Measurements from ENCODE around the gene AVPR1B. TPM values are rescaled to one million over a fixed set of nuclear protein-coding genes. Genes with fewer than 3 reads are reported as not detected.

AVPR1B gene
- total RNA-seq, 1 experiment from 2014 or later = not detected

DNA sequence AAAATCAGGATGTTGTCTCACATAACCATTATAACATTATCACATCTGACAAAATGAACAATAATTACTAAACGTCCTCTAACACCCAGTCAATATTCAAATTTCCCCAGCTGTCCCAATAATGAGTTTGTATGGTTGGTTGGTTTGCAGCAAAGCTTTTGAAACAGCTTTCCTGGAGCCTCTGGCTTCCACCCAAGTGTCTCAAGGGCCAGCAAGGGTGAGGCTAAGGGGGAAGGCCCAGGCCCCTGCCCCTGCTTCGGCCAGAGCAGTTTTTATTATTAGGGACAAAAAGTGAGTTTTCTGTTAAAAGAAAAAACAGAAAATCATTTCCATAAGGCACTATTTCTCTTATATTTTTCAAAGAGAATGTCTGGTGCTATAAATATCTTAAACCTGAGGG is 19.1 kb upstream of the AVPR1B start:
- TF ChIP-seq, protein P1, sequence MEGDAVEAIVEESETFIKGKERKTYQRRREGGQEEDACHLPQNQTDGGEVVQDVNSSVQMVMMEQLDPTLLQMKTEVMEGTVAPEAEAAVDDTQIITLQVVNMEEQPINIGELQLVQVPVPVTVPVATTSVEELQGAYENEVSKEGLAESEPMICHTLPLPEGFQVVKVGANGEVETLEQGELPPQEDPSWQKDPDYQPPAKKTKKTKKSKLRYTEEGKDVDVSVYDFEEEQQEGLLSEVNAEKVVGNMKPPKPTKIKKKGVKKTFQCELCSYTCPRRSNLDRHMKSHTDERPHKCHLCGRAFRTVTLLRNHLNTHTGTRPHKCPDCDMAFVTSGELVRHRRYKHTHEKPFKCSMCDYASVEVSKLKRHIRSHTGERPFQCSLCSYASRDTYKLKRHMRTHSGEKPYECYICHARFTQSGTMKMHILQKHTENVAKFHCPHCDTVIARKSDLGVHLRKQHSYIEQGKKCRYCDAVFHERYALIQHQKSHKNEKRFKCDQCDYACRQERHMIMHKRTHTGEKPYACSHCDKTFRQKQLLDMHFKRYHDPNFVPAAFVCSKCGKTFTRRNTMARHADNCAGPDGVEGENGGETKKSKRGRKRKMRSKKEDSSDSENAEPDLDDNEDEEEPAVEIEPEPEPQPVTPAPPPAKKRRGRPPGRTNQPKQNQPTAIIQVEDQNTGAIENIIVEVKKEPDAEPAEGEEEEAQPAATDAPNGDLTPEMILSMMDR (IDR thresholded peaks at IDR 0.05; ENCODE audit: insufficient read depth in 1 of 2, low read depth in 1 of 2, low read length in 1 of 2, severe bottlenecking in 1 of 2, unreplicated experiment in 1 of 2) = no peak
- no peak for DNase-seq
- no peaks in the 10 kb centered on the region for H3K36me3 Mint-ChIP-seq (ENCODE audit: insufficient read depth, unreplicated experiment)
- ChIA-PET CTCF (no interaction called here), POLR2A (no interaction called here)
- Histone ChIP-seq H3K4me1 (no peaks in the 10 kb centered on the region), H3K9me3 (no peaks in the 10 kb centered on the region), H3K36me3 (ENCODE audit: control insufficient read depth, insufficient read depth, low read length) (no peaks in the 10 kb centered on the region), H3K27me3 (replicated peaks; ENCODE audit: control insufficient read depth, insufficient read depth, low read length) (no peaks in the 10 kb centered on the region), H3K4me3 (ENCODE audit: low read depth, low read length) (no peak overlapping the region)
- intact Hi-C loops (cut with micrococcal nuclease; ENCODE audit: unreplicated experiment) = no loop called here
- H3K27me3 Mint-ChIP-seq (ENCODE audit: insufficient read depth, unreplicated experiment) = peaks cover under 1% of the 10 kb centered on the region
- no peak overlapping the region for H3K27ac Mint-ChIP-seq (ENCODE audit: unreplicated experiment)
- H3K4me3 Mint-ChIP-seq (ENCODE audit: unreplicated experiment) = no peak overlapping the region
- H3K4me1 Mint-ChIP-seq (ENCODE audit: low read depth, unreplicated experiment) = no peaks in the 10 kb centered on the region
- no peaks in the 10 kb centered on the region for H3K9me3 Mint-ChIP-seq (ENCODE audit: unreplicated experiment)
- no TSS peak for BruUV-seq (replicated peaks)

DNA sequence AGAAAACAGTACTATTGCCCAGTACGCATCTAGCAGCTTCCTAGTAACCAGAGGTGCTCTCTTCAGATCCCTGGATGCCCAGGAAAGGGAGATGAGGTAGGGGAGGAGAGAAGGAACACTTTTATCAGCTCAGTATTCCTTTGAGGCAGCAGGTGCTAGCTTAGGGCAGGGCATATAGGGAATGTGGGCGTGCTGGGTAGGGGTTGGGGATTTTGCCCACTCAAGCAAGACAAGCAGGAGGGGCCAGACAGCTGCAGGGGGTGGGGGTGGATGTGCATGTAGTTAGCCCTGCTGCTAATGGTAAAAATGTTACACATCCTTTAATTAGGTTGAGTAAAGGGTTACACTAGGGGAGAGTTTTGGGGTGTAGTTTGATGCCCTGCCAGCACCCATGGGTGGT is 18.1 kb upstream of the AVPR1B start:
- H3K27me3 ChIP-seq (replicated peaks; ENCODE audit: control insufficient read depth, insufficient read depth, low read length) = no peaks in the 10 kb centered on the region
- TF ChIP-seq, protein P1 (IDR thresholded peaks at IDR 0.05; ENCODE audit: insufficient read depth in 1 of 2, low read depth in 1 of 2, low read length in 1 of 2, severe bottlenecking in 1 of 2, unreplicated experiment in 1 of 2) = no peak
- Mint-ChIP-seq H3K4me3 (ENCODE audit: unreplicated experiment) (no peak overlapping the region), H3K27me3 (ENCODE audit: insufficient read depth, unreplicated experiment) (peaks cover 6% of the 10 kb centered on the region), H3K9me3 (ENCODE audit: unreplicated experiment) (no peaks in the 10 kb centered on the region), H3K4me1 (ENCODE audit: low read depth, unreplicated experiment) (no peaks in the 10 kb centered on the region), H3K36me3 (ENCODE audit: insufficient read depth, unreplicated experiment) (no peaks in the 10 kb centered on the region), H3K27ac (ENCODE audit: unreplicated experiment) (no peak overlapping the region)
- ChIA-PET POLR2A (no interaction called here), CTCF (no interaction called here)
- no peaks in the 10 kb centered on the region for H3K9me3 ChIP-seq
- no TSS peak for BruUV-seq (replicated peaks)
- H3K4me3 ChIP-seq (ENCODE audit: low read depth, low read length) = no peak overlapping the region
- intact Hi-C loops (cut with micrococcal nuclease; ENCODE audit: unreplicated experiment) = no loop called here
- no peaks in the 10 kb centered on the region for H3K4me1 ChIP-seq
- no peaks in the 10 kb centered on the region for H3K36me3 ChIP-seq (ENCODE audit: control insufficient read depth, insufficient read depth, low read length)
- DNase-seq = no peak

DNA sequence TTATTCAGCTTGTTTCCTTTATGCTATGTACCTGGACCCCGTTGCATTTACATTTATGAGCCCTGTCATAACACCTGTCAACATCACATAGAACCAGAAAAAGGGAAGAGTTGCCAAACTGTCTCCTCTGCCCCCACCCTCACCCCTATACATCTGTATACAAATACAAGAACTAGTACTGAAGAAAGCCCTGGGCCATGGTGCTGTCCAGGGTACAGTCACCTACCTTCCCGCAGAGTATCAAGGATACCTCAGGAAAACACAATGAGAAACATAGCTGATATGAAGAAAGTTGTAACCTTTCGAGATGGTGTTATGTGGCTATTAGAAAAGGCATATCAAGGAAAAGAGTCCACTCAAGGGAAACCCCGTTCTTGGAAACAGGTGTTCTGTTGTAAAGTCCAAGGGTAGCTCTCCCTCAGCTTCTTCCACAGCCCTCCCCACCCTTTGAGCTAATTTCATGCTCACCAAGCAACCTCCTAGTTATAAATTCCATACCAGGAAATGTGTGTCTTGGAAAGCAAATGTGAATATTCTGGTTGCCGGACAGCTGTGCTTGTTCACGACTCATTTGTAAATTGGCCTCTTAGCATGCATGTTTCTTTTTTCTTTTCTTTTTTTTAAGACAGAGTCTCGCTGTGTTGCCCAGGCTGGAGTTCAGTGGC is 16.7 kb upstream of the AVPR1B start:
- no peak for DNase-seq
- no peak overlapping the region for H3K4me3 ChIP-seq (ENCODE audit: low read depth, low read length)
- ChIA-PET POLR2A (no interaction called here), CTCF (no interaction called here)
- no TSS peak for BruUV-seq (replicated peaks)
- no peaks in the 10 kb centered on the region for H3K27me3 ChIP-seq (replicated peaks; ENCODE audit: control insufficient read depth, insufficient read depth, low read length)
- H3K4me1 Mint-ChIP-seq (ENCODE audit: low read depth, unreplicated experiment) = no peaks in the 10 kb centered on the region
- no peaks in the 10 kb centered on the region for H3K9me3 Mint-ChIP-seq (ENCODE audit: unreplicated experiment)
- no peak overlapping the region for H3K27ac Mint-ChIP-seq (ENCODE audit: unreplicated experiment)
- H3K4me3 Mint-ChIP-seq (ENCODE audit: unreplicated experiment) = no peak overlapping the region
- TF ChIP-seq, protein P1 (IDR thresholded peaks at IDR 0.05; ENCODE audit: insufficient read depth in 1 of 2, low read depth in 1 of 2, low read length in 1 of 2, severe bottlenecking in 1 of 2, unreplicated experiment in 1 of 2) = no peak
- H3K9me3 ChIP-seq = no peaks in the 10 kb centered on the region
- intact Hi-C loops (cut with micrococcal nuclease; ENCODE audit: unreplicated experiment) = no loop called here
- peaks cover 6% of the 10 kb centered on the region for H3K27me3 Mint-ChIP-seq (ENCODE audit: insufficient read depth, unreplicated experiment)
- H3K36me3 ChIP-seq (ENCODE audit: control insufficient read depth, insufficient read depth, low read length) = no peaks in the 10 kb centered on the region
- no peaks in the 10 kb centered on the region for H3K4me1 ChIP-seq
- no peaks in the 10 kb centered on the region for H3K36me3 Mint-ChIP-seq (ENCODE audit: insufficient read depth, unreplicated experiment)

Measured in Caco-2 (cell line).